MM.1S (cell line): Measurements from ENCODE around the gene SLC35F5.

ENCODE experiments used
- CTCF ChIP-seq: fragments of 300-600 bp; sonication (generic); IDR thresholded peaks from 2 replicates; pipeline ENCODE4 v1.5.1; 2016; ENCODE audit warnings: antibody characterized with exemption, low read length, mixed read lengths
- EZH2 ChIP-seq: fragments of 300-600 bp; sonication (generic); optimal IDR thresholded peaks from 2 replicates; pipeline ENCODE3; 2017; ENCODE audit warnings: low read depth, mild to moderate bottlenecking, antibody characterized with exemption, low read length, mixed read lengths
- EZH2phosphoT487 ChIP-seq: fragments of 300-600 bp; sonication (generic); IDR thresholded peaks from 2 replicates; pipeline ENCODE4 v1.6.1; 2018; ENCODE audit warnings: antibody characterized with exemption, low read length

DNA sequence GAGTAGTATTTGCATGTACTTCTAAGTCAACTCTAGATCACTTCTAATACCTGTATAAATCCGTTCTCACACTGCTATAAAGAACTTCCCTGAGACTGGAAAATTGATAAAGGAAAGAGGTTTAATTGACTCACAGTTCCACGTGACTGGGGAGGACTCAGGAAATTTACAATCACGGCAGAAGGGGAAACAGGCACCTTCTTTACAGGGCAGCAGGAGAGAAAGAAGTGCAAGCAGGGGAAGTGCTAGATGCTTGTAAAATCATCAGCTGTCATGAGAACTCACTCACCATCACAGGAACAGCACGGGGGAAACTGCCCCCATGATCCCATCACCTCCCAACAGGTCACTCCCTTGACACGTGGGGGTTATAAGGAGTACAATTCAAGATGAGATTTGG is 24.0 kb upstream of the SLC35F5 start:
- no peak for TF ChIP-seq EZH2
- no peak for TF ChIP-seq CTCF
- no peak for TF ChIP-seq EZH2phosphoT487
